ENCODE data around the gene CACNA1C. TPM values are rescaled to one million over a fixed set of nuclear protein-coding genes. Genes with fewer than 3 reads are reported as not detected.

Gene CACNA1C
- total and polyA plus RNA-seq, 2 donors (not counting 1 experiment from before 2014, with no cell fraction given): 7.6 to 11.4 TPM

DNA sequence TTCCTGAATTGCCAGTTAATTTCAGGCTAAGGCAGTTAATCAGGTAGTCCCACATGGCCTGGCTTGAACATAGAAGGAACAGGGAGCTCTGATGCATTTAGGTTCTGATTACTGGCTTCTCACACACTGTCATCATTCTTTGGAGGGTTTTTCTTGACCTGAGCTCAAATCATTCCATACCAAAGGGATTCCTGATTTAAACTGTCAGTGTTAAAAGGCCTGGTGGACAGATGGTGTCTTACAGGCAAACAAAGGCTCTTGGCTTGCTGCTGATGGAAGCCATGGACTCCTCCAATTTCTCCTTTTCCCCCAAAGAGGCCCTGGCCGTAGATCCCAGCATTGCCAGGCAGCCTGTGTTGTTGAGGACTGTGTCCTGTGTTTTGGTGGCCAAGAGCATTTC lies 30.2 kb downstream of the CACNA1C start:
- Histone ChIP-seq H3K27me3 (ENCODE audit: control insufficient read depth, insufficient read depth, low read length) (no peaks in the 10 kb centered on the region), H3K27ac (ENCODE audit: insufficient read depth, low read length) (no peak overlapping the region), H3K4me3 (replicated peaks in 1 of 4; ENCODE audit: control extremely low read depth in 1 of 4, insufficient read depth in 1 of 4, low read depth in 3 of 4, low read length in 4 of 4) (no peak overlapping the region), H3K36me3 (ENCODE audit: control insufficient read depth, insufficient read depth, low read length) (no peaks in the 10 kb centered on the region), H4K20me1 (ENCODE audit: control insufficient read depth, extremely low read depth, insufficient read depth, low read length) (no peaks in the 10 kb centered on the region), H3K4me1 (ENCODE audit: control insufficient read depth, extremely low read depth, insufficient read depth, low read length) (peaks cover 24% of the 10 kb centered on the region), H3K79me2 (ENCODE audit: control insufficient read depth, insufficient read depth, low read length) (peaks cover 2% of the 10 kb centered on the region), H3K9me3 (ENCODE audit: control insufficient read depth, insufficient read depth, low read depth, low read length) (no peaks in the 10 kb centered on the region), H2AFZ (ENCODE audit: low read length) (no peak overlapping the region), H3K9ac (ENCODE audit: insufficient read depth, low read length) (no peak overlapping the region), H3K4me2 (ENCODE audit: extremely low read depth, insufficient read depth, low read length) (no peak overlapping the region)
- no peak for TF ChIP-seq EZH2 (IDR thresholded peaks at IDR 0.05; ENCODE audit: low read length, missing control alignments)
- TF ChIP-seq, protein P1, sequence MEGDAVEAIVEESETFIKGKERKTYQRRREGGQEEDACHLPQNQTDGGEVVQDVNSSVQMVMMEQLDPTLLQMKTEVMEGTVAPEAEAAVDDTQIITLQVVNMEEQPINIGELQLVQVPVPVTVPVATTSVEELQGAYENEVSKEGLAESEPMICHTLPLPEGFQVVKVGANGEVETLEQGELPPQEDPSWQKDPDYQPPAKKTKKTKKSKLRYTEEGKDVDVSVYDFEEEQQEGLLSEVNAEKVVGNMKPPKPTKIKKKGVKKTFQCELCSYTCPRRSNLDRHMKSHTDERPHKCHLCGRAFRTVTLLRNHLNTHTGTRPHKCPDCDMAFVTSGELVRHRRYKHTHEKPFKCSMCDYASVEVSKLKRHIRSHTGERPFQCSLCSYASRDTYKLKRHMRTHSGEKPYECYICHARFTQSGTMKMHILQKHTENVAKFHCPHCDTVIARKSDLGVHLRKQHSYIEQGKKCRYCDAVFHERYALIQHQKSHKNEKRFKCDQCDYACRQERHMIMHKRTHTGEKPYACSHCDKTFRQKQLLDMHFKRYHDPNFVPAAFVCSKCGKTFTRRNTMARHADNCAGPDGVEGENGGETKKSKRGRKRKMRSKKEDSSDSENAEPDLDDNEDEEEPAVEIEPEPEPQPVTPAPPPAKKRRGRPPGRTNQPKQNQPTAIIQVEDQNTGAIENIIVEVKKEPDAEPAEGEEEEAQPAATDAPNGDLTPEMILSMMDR (conservative IDR thresholded peaks at IDR 0.05 in 1 of 2, IDR thresholded peaks at IDR 0.05 in 1 of 2; ENCODE audit: low read depth in 1 of 2, low read length in 2 of 2): peak in 1 of 2 donors; percentile 3
- peak in 1 of 2 donors; percentile 38 for DNase-seq (ENCODE audit: low read depth in 2 of 2)

DNA sequence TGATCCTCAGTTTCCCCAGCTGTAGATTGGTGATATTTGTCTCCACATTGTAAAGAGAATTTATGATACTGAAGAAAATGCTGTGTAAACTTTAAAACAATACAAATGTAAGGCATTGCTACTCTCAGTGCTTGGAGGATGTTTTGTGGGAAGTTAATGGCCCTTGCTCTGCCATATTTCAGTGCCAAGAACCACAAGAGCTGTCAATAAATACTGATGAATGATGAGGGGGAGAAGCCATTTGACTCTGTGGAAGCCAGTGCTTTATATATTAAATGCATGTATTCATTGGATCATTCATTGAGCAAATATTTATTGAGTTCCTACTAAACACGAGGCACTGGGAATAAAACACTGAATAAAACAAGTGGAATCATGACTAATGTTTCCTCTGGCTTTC lies 30.8 kb downstream of the CACNA1C start:
- Histone ChIP-seq H3K9me3 (ENCODE audit: control insufficient read depth, insufficient read depth, low read depth, low read length) (no peaks in the 10 kb centered on the region), H3K4me3 (replicated peaks in 1 of 4; ENCODE audit: control extremely low read depth in 1 of 4, insufficient read depth in 1 of 4, low read depth in 3 of 4, low read length in 4 of 4) (no peak overlapping the region), H3K36me3 (ENCODE audit: control insufficient read depth, insufficient read depth, low read length) (no peaks in the 10 kb centered on the region), H4K20me1 (ENCODE audit: control insufficient read depth, extremely low read depth, insufficient read depth, low read length) (no peaks in the 10 kb centered on the region), H3K27ac (ENCODE audit: insufficient read depth, low read length) (no peak overlapping the region), H3K4me2 (ENCODE audit: extremely low read depth, insufficient read depth, low read length) (peak overlapping the region; percentile 20), H3K27me3 (ENCODE audit: control insufficient read depth, insufficient read depth, low read length) (no peaks in the 10 kb centered on the region), H3K4me1 (ENCODE audit: control insufficient read depth, extremely low read depth, insufficient read depth, low read length) (peaks cover 24% of the 10 kb centered on the region), H3K79me2 (ENCODE audit: control insufficient read depth, insufficient read depth, low read length) (peaks cover 2% of the 10 kb centered on the region), H3K9ac (ENCODE audit: insufficient read depth, low read length) (no peak overlapping the region), H2AFZ (ENCODE audit: low read length) (no peak overlapping the region)
- TF ChIP-seq EZH2 (IDR thresholded peaks at IDR 0.05; ENCODE audit: low read length, missing control alignments): no peak
- TF ChIP-seq, protein P1 (conservative IDR thresholded peaks at IDR 0.05 in 1 of 2, IDR thresholded peaks at IDR 0.05 in 1 of 2; ENCODE audit: low read depth in 1 of 2, low read length in 2 of 2): no peak
- peak in 1 of 2 donors; percentile 26 for DNase-seq (ENCODE audit: low read depth in 2 of 2)

DNA sequence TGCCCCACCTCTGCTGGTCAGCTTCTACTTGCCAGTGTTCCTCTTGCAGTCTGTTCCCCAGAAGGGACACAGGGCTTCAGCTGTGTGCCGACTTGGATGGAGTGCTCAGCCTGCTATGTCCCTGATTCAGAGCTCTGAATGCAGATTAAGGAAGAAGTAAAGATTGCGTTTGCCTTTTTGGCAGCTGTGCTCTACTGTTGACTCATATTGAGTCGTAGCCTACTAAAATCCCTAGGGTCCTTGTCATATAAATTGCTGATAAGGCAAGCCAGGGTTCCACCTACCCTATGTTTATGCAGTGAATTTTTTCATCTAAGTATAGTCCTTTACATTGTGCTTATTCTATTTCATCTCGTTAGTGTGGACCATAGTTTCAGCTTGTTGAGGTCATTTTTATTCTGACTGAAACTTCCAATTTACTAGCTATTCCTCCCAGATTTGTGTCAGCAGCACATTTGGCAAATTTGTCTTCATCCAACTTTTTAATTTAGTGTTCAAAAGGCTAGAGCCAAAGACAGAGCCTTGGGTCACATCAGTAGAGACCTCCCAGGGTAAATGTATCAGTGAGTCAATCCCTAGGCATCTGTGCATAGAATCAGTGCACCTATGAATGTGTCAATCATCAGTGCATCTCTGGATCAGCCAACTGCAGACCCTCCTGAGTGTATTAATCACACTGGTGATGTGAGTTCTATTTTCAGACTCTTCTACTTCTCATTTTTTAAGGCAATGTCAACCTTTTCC lies 31.9 kb downstream of the CACNA1C start:
- peak overlapping the region; percentile 80 for H3K4me2 ChIP-seq (ENCODE audit: extremely low read depth, insufficient read depth, low read length)
- TF ChIP-seq, protein P1 (conservative IDR thresholded peaks at IDR 0.05 in 1 of 2, IDR thresholded peaks at IDR 0.05 in 1 of 2; ENCODE audit: low read depth in 1 of 2, low read length in 2 of 2): no peak
- TF ChIP-seq EZH2 (IDR thresholded peaks at IDR 0.05; ENCODE audit: low read length, missing control alignments): no peak
- peak; percentile 77 to 80 for DNase-seq (ENCODE audit: low read depth in 2 of 2)
- H3K9ac ChIP-seq (ENCODE audit: insufficient read depth, low read length): no peak overlapping the region
- H3K27ac ChIP-seq (ENCODE audit: insufficient read depth, low read length): peak overlapping the region; percentile 53
- H3K4me3 ChIP-seq (replicated peaks in 1 of 4; ENCODE audit: control extremely low read depth in 1 of 4, insufficient read depth in 1 of 4, low read depth in 3 of 4, low read length in 4 of 4): peak overlapping the region in 1 of 4 experiments; percentile 20
- peaks cover 24% of the 10 kb centered on the region for H3K4me1 ChIP-seq (ENCODE audit: control insufficient read depth, extremely low read depth, insufficient read depth, low read length)
- H3K79me2 ChIP-seq (ENCODE audit: control insufficient read depth, insufficient read depth, low read length): peaks cover 2% of the 10 kb centered on the region
- H4K20me1 ChIP-seq (ENCODE audit: control insufficient read depth, extremely low read depth, insufficient read depth, low read length): no peaks in the 10 kb centered on the region
- H2AFZ ChIP-seq (ENCODE audit: low read length): no peak overlapping the region
- no peaks in the 10 kb centered on the region for H3K27me3 ChIP-seq (ENCODE audit: control insufficient read depth, insufficient read depth, low read length)
- H3K9me3 ChIP-seq (ENCODE audit: control insufficient read depth, insufficient read depth, low read depth, low read length): no peaks in the 10 kb centered on the region
- H3K36me3 ChIP-seq (ENCODE audit: control insufficient read depth, insufficient read depth, low read length): no peaks in the 10 kb centered on the region
